SU-DHL-6 (cell line): ENCODE measurements around the gene PATE3.

Experiments
- CTCF ChIP-seq: fragments of 200-600 bp; sonication (generic); IDR thresholded peaks from one replicate; pipeline ENCODE4 v1.5.1; 2017; ENCODE audit warnings: antibody characterized with exemption, mild to moderate bottlenecking, low read length, moderate library complexity; ENCODE audit not compliant: insufficient read depth, poor library complexity, severe bottlenecking
- EZH2phosphoT487 ChIP-seq: fragments of 200-600 bp; sonication (generic), shearing (Covaris generic); conservative IDR thresholded peaks from 2 replicates; pipeline ENCODE4 v1.6.1; 2018; ENCODE audit warnings: mild to moderate bottlenecking, antibody characterized with exemption, low read length, moderate library complexity, mixed read lengths

- TF ChIP-seq CTCF (no peak), EZH2phosphoT487 (no peak)
These were observed 10.6 kb upstream of the PATE3 start for GRCh38 chr11:125777309-125777708.
